CD8-positive, alpha-beta memory T cell (primary cell): Measurements from ENCODE around the gene ERH. TPM values are rescaled to one million over a fixed set of nuclear protein-coding genes. Genes with fewer than 3 reads are reported as not detected.
A peak's percentile ranks its signal among the peaks of the same experiment; 100 is the strongest.

Source experiments
- CTCF ChIA-PET: fragments of 350-600 bp; sonication (Branson Sonifier 250); formaldehyde crosslinking; loops from one replicate; lab custom pipeline; 2021; ENCODE audit warnings: antibody characterized with exemption; lab: Charles Lee
- POLR2A ChIA-PET: fragments of 350-600 bp; sonication (Branson Sonifier 250); formaldehyde crosslinking; loops from one replicate; lab custom pipeline; 2021; ENCODE audit warnings: antibody characterized with exemption; lab: Charles Lee
- DNase-seq, 5 donors: peaks; one replicate each; pipeline versions ENCODE4 v3.0.0 to v3.0.0-alpha.2; 2020 to 2022; ENCODE audit warnings: mixed read lengths in 1 of 5
- H3K27ac ChIP-seq: one replicate; pipeline ENCODE4 v1.7.0; 2013; ENCODE audit warnings: low read depth, mild to moderate bottlenecking, low read length, moderate library complexity
- H3K27me3 ChIP-seq: 2 replicates; pipeline ENCODE4 v1.7.0; 2013; ENCODE audit warnings: low read length, mild to moderate bottlenecking; ENCODE audit not compliant: insufficient read depth, poor library complexity, severe bottlenecking
- H3K36me3 ChIP-seq: 2 replicates; pipeline ENCODE4 v1.7.0; 2013; ENCODE audit warnings: mild to moderate bottlenecking, low read length, moderate library complexity; ENCODE audit not compliant: insufficient read depth
- H3K4me1 ChIP-seq: 2 replicates; pipeline ENCODE4 v1.7.0; 2013; ENCODE audit warnings: mild to moderate bottlenecking, low read length, moderate library complexity; ENCODE audit not compliant: insufficient read depth
- H3K4me3 ChIP-seq: 2 replicates; pipeline ENCODE4 v1.7.0; 2013; ENCODE audit warnings: mild to moderate bottlenecking, low read length
- H3K9me3 ChIP-seq: 2 replicates; pipeline ENCODE4 v1.7.0; 2013; ENCODE audit warnings: mild to moderate bottlenecking, low read length
- H3K27ac Mint-ChIP-seq, 8 donors: one replicate each; pipeline ENCODE4 v1.8.0; 2020 to 2021; ENCODE audit warnings: mixed read lengths in 8 of 8, mild to moderate bottlenecking in 6 of 8, inconsistent platforms in 3 of 8, moderate library complexity in 3 of 8
- H3K27me3 Mint-ChIP-seq, 2 donors: one replicate each; pipeline ENCODE4 v1.8.0; 2020 to 2021; ENCODE audit warnings: mixed read lengths in 2 of 2, mild to moderate bottlenecking in 1 of 2, moderate library complexity in 1 of 2
- H3K36me3 Mint-ChIP-seq, 3 donors: one replicate each; pipeline ENCODE4 v1.8.0; 2020 to 2021; ENCODE audit warnings: mixed read lengths in 3 of 3, inconsistent platforms in 1 of 3, mild to moderate bottlenecking in 1 of 3
- H3K4me1 Mint-ChIP-seq, 3 donors: one replicate each; pipeline ENCODE4 v1.8.0; 2020 to 2021; ENCODE audit warnings: mixed read lengths in 3 of 3, inconsistent platforms in 1 of 3, mild to moderate bottlenecking in 1 of 3
- H3K4me3 Mint-ChIP-seq, 7 donors: one replicate each; pipeline ENCODE4 v1.8.0; 2020 to 2021; ENCODE audit warnings: mixed read lengths in 7 of 7, mild to moderate bottlenecking in 6 of 7, moderate library complexity in 4 of 7, inconsistent platforms in 2 of 7
- H3K9me3 Mint-ChIP-seq, 5 donors: one replicate each; pipeline ENCODE4 v1.8.0; 2020 to 2022; ENCODE audit warnings: mixed read lengths in 5 of 5, mild to moderate bottlenecking in 3 of 5, moderate library complexity in 2 of 5, inconsistent platforms in 1 of 5
- polyA plus RNA-seq: library from polyadenylated mRNA; unstranded; fragments of 300-500 nt; fragmentation: Illumina TruSeq; gene quantifications from one replicate; pipeline ENCODE4 v1.2.3, GENCODE V29; 2021
- total RNA-seq, 2 experiments: library from RNA; stranded (reverse); gene quantifications; one replicate each; pipeline ENCODE4 v1.2.3, GENCODE V29; 2021

The ERH gene
- total and polyA plus RNA-seq, 3 experiments from 2014 or later, result 61.2 to 410 (median 406) TPM

- Mint-ChIP-seq H3K27ac (no peak overlapping the region), H3K4me1 (no peaks in the 10 kb centered on the region), H3K9me3 (peaks cover 0 to 6% (median 3%) of the 10 kb centered on the region in 5 donors), H3K36me3 (peaks cover 17 to 32% (median 19%) of the 10 kb centered on the region in 3 donors), H3K4me3 (no peak overlapping the region), H3K27me3 (no peaks in the 10 kb centered on the region)
- H3K4me3 ChIP-seq, result no peak overlapping the region
- no peak overlapping the region for H3K27ac ChIP-seq
- H3K36me3 ChIP-seq, result peaks cover 7% of the 10 kb centered on the region
- CTCF ChIA-PET, result no interaction called here
- no peaks in the 10 kb centered on the region for H3K9me3 ChIP-seq
- H3K27me3 ChIP-seq, result no peaks in the 10 kb centered on the region
- DNase-seq, result no peak
- POLR2A ChIA-PET, result interaction anchor here (0.7 kb wide), 1 partner anchor 1529 kb away, joined by 6 read pairs; no protein-coding TSS in a partner anchor
- no peaks in the 10 kb centered on the region for H3K4me1 ChIP-seq
Observed at GRCh38 chr14:69372146-69372545, 26.0 kb downstream of the ERH start.

GRCh38 chr14:69370061-69370460 lies 28.0 kb downstream of the ERH start:
- Histone ChIP-seq H3K36me3 (no peaks in the 10 kb centered on the region), H3K9me3 (no peaks in the 10 kb centered on the region), H3K4me3 (no peak overlapping the region), H3K27me3 (no peaks in the 10 kb centered on the region), H3K27ac (no peak overlapping the region), H3K4me1 (no peaks in the 10 kb centered on the region)
- Mint-ChIP-seq H3K9me3 (no peaks in the 10 kb centered on the region), H3K27me3 (no peaks in the 10 kb centered on the region), H3K27ac (no peak overlapping the region), H3K36me3 (peaks cover 0 to 11% (median 10%) of the 10 kb centered on the region in 3 donors), H3K4me3 (no peak overlapping the region), H3K4me1 (no peaks in the 10 kb centered on the region)
- CTCF ChIA-PET, result interaction anchor here (0.9 kb wide), 1 partner anchor 241 kb away, joined by 3 read pairs; no protein-coding TSS in a partner anchor
- DNase-seq, result no peak
- POLR2A ChIA-PET, result no interaction called here

GRCh38 chr14:69368381-69368780 lies 29.7 kb downstream of the ERH start:
- POLR2A ChIA-PET, result no interaction called here
- Histone ChIP-seq H3K4me3 (no peak overlapping the region), H3K27me3 (no peaks in the 10 kb centered on the region), H3K27ac (no peak overlapping the region), H3K9me3 (no peaks in the 10 kb centered on the region), H3K36me3 (no peaks in the 10 kb centered on the region), H3K4me1 (no peaks in the 10 kb centered on the region)
- CTCF ChIA-PET, result no interaction called here
- H3K36me3 Mint-ChIP-seq, result peaks cover 0 to 10% (median 5%) of the 10 kb centered on the region in 3 donors
- H3K4me3 Mint-ChIP-seq, result no peak overlapping the region
- no peak overlapping the region for H3K27ac Mint-ChIP-seq
- no peaks in the 10 kb centered on the region for H3K9me3 Mint-ChIP-seq
- DNase-seq, result no peak
- H3K4me1 Mint-ChIP-seq, result no peaks in the 10 kb centered on the region
- H3K27me3 Mint-ChIP-seq, result no peaks in the 10 kb centered on the region

GRCh38 chr14:69366761-69367160 lies 31.3 kb downstream of the ERH start:
- Histone ChIP-seq H3K27me3 (no peaks in the 10 kb centered on the region), H3K27ac (no peak overlapping the region), H3K4me1 (no peaks in the 10 kb centered on the region), H3K36me3 (no peaks in the 10 kb centered on the region), H3K9me3 (no peaks in the 10 kb centered on the region), H3K4me3 (no peak overlapping the region)
- Mint-ChIP-seq H3K36me3 (peaks cover 0 to 8% (median 0%) of the 10 kb centered on the region in 3 donors), H3K4me1 (no peaks in the 10 kb centered on the region), H3K27ac (no peak overlapping the region), H3K27me3 (no peaks in the 10 kb centered on the region), H3K9me3 (no peaks in the 10 kb centered on the region), H3K4me3 (no peak overlapping the region)
- CTCF ChIA-PET, result interaction anchor here (0.8 kb wide), 1 partner anchor 20 kb away, joined by 3 read pairs; no protein-coding TSS in a partner anchor
- POLR2A ChIA-PET, result interaction anchor here (0.6 kb wide), 1 partner anchor 255 kb away, joined by 7 read pairs; no protein-coding TSS in a partner anchor
- no peak for DNase-seq

GRCh38 chr14:69366069-69366468 lies 32.0 kb downstream of the ERH start:
- peaks cover 0 to 8% (median 0%) of the 10 kb centered on the region in 3 donors for H3K36me3 Mint-ChIP-seq
- ChIA-PET CTCF (no interaction called here), POLR2A (no interaction called here)
- Histone ChIP-seq H3K27ac (no peak overlapping the region), H3K27me3 (no peaks in the 10 kb centered on the region), H3K4me1 (no peaks in the 10 kb centered on the region), H3K4me3 (no peak overlapping the region), H3K36me3 (no peaks in the 10 kb centered on the region), H3K9me3 (no peaks in the 10 kb centered on the region)
- H3K4me1 Mint-ChIP-seq, result no peaks in the 10 kb centered on the region
- peak overlapping the region in 1 of 8 donors; percentile 2 for H3K27ac Mint-ChIP-seq
- H3K9me3 Mint-ChIP-seq, result no peaks in the 10 kb centered on the region
- no peak overlapping the region for H3K4me3 Mint-ChIP-seq
- H3K27me3 Mint-ChIP-seq, result no peaks in the 10 kb centered on the region
- no peak for DNase-seq

GRCh38 chr14:69364378-69364777 lies 33.7 kb downstream of the ERH start:
- no peak for DNase-seq
- CTCF ChIA-PET, result no interaction called here
- Histone ChIP-seq H3K27me3 (no peaks in the 10 kb centered on the region), H3K4me3 (no peak overlapping the region), H3K36me3 (no peaks in the 10 kb centered on the region), H3K27ac (no peak overlapping the region), H3K9me3 (no peaks in the 10 kb centered on the region), H3K4me1 (no peaks in the 10 kb centered on the region)
- H3K27me3 Mint-ChIP-seq, result no peaks in the 10 kb centered on the region
- no peaks in the 10 kb centered on the region for H3K9me3 Mint-ChIP-seq
- POLR2A ChIA-PET, result no interaction called here
- no peak overlapping the region for H3K27ac Mint-ChIP-seq
- H3K36me3 Mint-ChIP-seq, result peaks cover 0 to 8% (median 0%) of the 10 kb centered on the region in 3 donors
- H3K4me1 Mint-ChIP-seq, result no peaks in the 10 kb centered on the region
- H3K4me3 Mint-ChIP-seq, result no peak overlapping the region

- POLR2A ChIA-PET, result no interaction called here
- H3K4me1 ChIP-seq, result no peaks in the 10 kb centered on the region
- H3K27ac ChIP-seq, result no peak overlapping the region
- Mint-ChIP-seq H3K27me3 (peaks cover 0 to 1% of the 10 kb centered on the region in 2 donors), H3K9me3 (no peaks in the 10 kb centered on the region), H3K4me1 (no peaks in the 10 kb centered on the region), H3K4me3 (no peak overlapping the region), H3K27ac (no peak overlapping the region), H3K36me3 (peaks cover 0 to 6% (median 0%) of the 10 kb centered on the region in 3 donors)
- CTCF ChIA-PET, result no interaction called here
- no peaks in the 10 kb centered on the region for H3K36me3 ChIP-seq
- no peak for DNase-seq
- no peaks in the 10 kb centered on the region for H3K27me3 ChIP-seq
- no peaks in the 10 kb centered on the region for H3K9me3 ChIP-seq
- H3K4me3 ChIP-seq, result no peak overlapping the region
Observed at GRCh38 chr14:69363964-69364363, 34.1 kb downstream of the ERH start.

GRCh38 chr14:69363055-69363454 lies 35.0 kb downstream of the ERH start:
- no peaks in the 10 kb centered on the region for H3K9me3 ChIP-seq
- ChIA-PET POLR2A (no interaction called here), CTCF (interaction anchor here (1.2 kb wide), 1 partner anchor 19 kb away, joined by 3 read pairs; no protein-coding TSS in a partner anchor)

More at GRCh38 chr14:69363055-69363454, 35.0 kb downstream of the ERH start:
- peaks cover 0 to 1% (median 0%) of the 10 kb centered on the region in 3 donors for H3K36me3 Mint-ChIP-seq
- H3K27ac ChIP-seq, result no peak overlapping the region
- no peak overlapping the region for H3K4me3 Mint-ChIP-seq
- no peaks in the 10 kb centered on the region for H3K4me1 Mint-ChIP-seq
- peak overlapping the region in 1 of 8 donors; percentile 78 for H3K27ac Mint-ChIP-seq
- H3K36me3 ChIP-seq, result no peaks in the 10 kb centered on the region
- no peaks in the 10 kb centered on the region for H3K4me1 ChIP-seq
- H3K27me3 Mint-ChIP-seq, result peaks cover 0 to 6% of the 10 kb centered on the region in 2 donors
- peaks cover 0 to 2% (median 0%) of the 10 kb centered on the region in 5 donors for H3K9me3 Mint-ChIP-seq
- no peak overlapping the region for H3K4me3 ChIP-seq
- H3K27me3 ChIP-seq, result no peaks in the 10 kb centered on the region
- no peak for DNase-seq
